OCI-LY7 (cell line): Measurements from ENCODE around the gene CCN6. TPM values are rescaled to one million over a fixed set of nuclear protein-coding genes. Genes with fewer than 3 reads are reported as not detected.

ENCODE experiments used
- BruUV-seq: library from RNA; stranded (reverse); fragments of 400-500 nt; replicated peaks from 2 replicates; lab custom pipeline; 2021; lab: Mats Ljungman, UMichigan
- CTCF ChIA-PET: fragments of 300-600 bp; sonication (Branson Sonifier 250); formaldehyde crosslinking; loops from one replicate; lab custom pipeline; 2022; ENCODE audit warnings: antibody characterized with exemption; ENCODE audit not compliant: unreplicated experiment; lab: Charles Lee
- POLR2A ChIA-PET: fragments of 300-600 bp; sonication (Branson Sonifier 250); formaldehyde crosslinking; loops from one replicate; lab custom pipeline; 2022; ENCODE audit warnings: antibody characterized with exemption; lab: Charles Lee
- DNase-seq: peaks from one replicate; pipeline ENCODE4 v3.0.0-alpha.2; 2015; ENCODE audit warnings: low spot score
- H2AFZ ChIP-seq: fragments of 200-600 bp; sonication (generic), shearing (Covaris generic); 2 replicates; pipeline ENCODE4 v1.6.1; 2014; ENCODE audit warnings: mild to moderate bottlenecking, antibody characterized with exemption, low read length, moderate library complexity
- H3K27ac ChIP-seq: fragments of 200-600 bp; sonication (generic); 2 replicates; pipeline ENCODE4 v1.5.1; 2014; ENCODE audit warnings: mixed run types, low read depth, mild to moderate bottlenecking, moderate library complexity, low read length, inconsistent platforms; ENCODE audit not compliant: poor library complexity, severe bottlenecking
- H3K36me3 ChIP-seq: fragments of 200-600 bp; sonication (generic); 2 replicates; pipeline ENCODE4 v1.6.1; 2014; ENCODE audit warnings: mild to moderate bottlenecking, antibody characterized with exemption, low read length, moderate library complexity, mixed read lengths; ENCODE audit not compliant: insufficient read depth
- H3K4me1 ChIP-seq: fragments of 200-600 bp; sonication (generic); 2 replicates; pipeline ENCODE4 v1.5.1; 2014; ENCODE audit warnings: mild to moderate bottlenecking, low read length; ENCODE audit not compliant: insufficient read depth, poor library complexity, severe bottlenecking
- H3K4me2 ChIP-seq: fragments of 200-600 bp; sonication (generic); 2 replicates; pipeline ENCODE4 v1.6.1; 2014; ENCODE audit warnings: mild to moderate bottlenecking, low read length
- H3K4me3 ChIP-seq: fragments of 200-600 bp; sonication (generic); 2 replicates; pipeline ENCODE4 v1.5.1; 2014; ENCODE audit warnings: mild to moderate bottlenecking, low read depth, low read length; ENCODE audit not compliant: poor library complexity, severe bottlenecking
- H3K79me2 ChIP-seq: fragments of 200-600 bp; sonication (generic); 2 replicates; pipeline ENCODE4 v1.6.1; 2016; ENCODE audit warnings: low read depth, mild to moderate bottlenecking, low read length, moderate library complexity, mixed read lengths; ENCODE audit not compliant: insufficient read depth
- H3K9me2 ChIP-seq: fragments of 200-600 bp; sonication (generic); 2 replicates; pipeline ENCODE4 v1.6.1; 2016; ENCODE audit warnings: mild to moderate bottlenecking, low read length, mixed read lengths; ENCODE audit not compliant: insufficient read depth
- H3K9me3 ChIP-seq: fragments of 200-600 bp; sonication (generic); 2 replicates; pipeline ENCODE4 v1.6.1; 2014; ENCODE audit warnings: mild to moderate bottlenecking, mixed run types, low read length, mixed read lengths
- H4K20me1 ChIP-seq: fragments of 200-600 bp; sonication (generic); 2 replicates; pipeline ENCODE4 v1.6.1; 2014; ENCODE audit warnings: mild to moderate bottlenecking, antibody characterized with exemption, low read length, moderate library complexity, mixed read lengths; ENCODE audit not compliant: insufficient read depth
- EZH2phosphoT487 ChIP-seq: fragments of 200-600 bp; sonication (generic); IDR thresholded peaks from 2 replicates; pipeline ENCODE4 v1.6.1; 2018; ENCODE audit warnings: low read depth, borderline replicate concordance, mild to moderate bottlenecking, mixed run types, antibody characterized with exemption, low read length, moderate library complexity, mixed read lengths
- intact Hi-C: fragments of 100-400 bp; cut with micrococcal nuclease; formaldehyde crosslinking; loops from one replicate; pipeline ENCODE4 v1.10.0; 2022; ENCODE audit not compliant: unreplicated experiment
- total RNA-seq, 2 experiments: library from RNA; depleted of rRNA in 1 of 2; stranded (reverse); fragments of >200 nt in 1 of 2; shearing (Covaris generic) in 1 of 2; gene quantifications; 2 replicates each; pipeline ENCODE4 v1.2.3, GENCODE V29; 2014 to 2022
- TF ChIP-seq, protein P1 (sequence below): fragments of 200-600 bp; sonication (generic); conservative IDR thresholded peaks from 2 replicates; pipeline ENCODE4 v1.5.1; 2014; ENCODE audit warnings: mild to moderate bottlenecking, antibody characterized with exemption, low read length, moderate library complexity, mixed read lengths

Gene CCN6
- total RNA-seq, 2 experiments from 2014 or later, result not detected

DNA sequence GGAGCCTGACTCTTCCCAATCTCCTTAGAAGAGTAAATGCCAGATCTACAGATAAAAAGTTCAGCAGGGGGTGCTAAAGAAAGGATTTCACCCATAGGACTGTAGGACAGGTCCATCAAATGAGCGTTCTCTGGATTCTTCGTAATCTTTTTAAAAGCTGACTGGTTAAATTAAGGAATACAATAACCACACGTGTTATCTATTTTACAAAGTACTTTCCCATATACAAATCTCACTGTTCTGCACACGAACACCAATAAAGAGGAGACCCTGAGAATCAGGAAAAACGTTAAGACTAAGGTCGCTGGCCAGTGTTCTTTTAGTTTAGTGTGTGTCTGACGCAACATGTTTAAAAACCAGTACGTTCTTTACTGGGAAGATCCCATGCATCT lies 32.8 kb downstream of the CCN6 start:
- Histone ChIP-seq H3K4me2 (peak overlapping the region; percentile 93), H2AFZ (peak overlapping the region; percentile 100), H3K4me1 (peaks cover 6% of the 10 kb centered on the region), H3K36me3 (peaks cover 30% of the 10 kb centered on the region), H4K20me1 (no peaks in the 10 kb centered on the region), H3K27ac (peak overlapping the region; percentile 49), H3K79me2 (peaks cover 7% of the 10 kb centered on the region; the same call in 1 of the 2 replicates), H3K9me3 (no peaks in the 10 kb centered on the region), H3K4me3 (peak overlapping the region; percentile 78), H3K9me2 (no peaks in the 10 kb centered on the region)
- intact Hi-C loops, result loop anchor here (1.0 kb wide), 1 partner anchor 77 kb away; no protein-coding TSS in a partner anchor
- no peak for TF ChIP-seq EZH2phosphoT487
- TF ChIP-seq, protein P1, sequence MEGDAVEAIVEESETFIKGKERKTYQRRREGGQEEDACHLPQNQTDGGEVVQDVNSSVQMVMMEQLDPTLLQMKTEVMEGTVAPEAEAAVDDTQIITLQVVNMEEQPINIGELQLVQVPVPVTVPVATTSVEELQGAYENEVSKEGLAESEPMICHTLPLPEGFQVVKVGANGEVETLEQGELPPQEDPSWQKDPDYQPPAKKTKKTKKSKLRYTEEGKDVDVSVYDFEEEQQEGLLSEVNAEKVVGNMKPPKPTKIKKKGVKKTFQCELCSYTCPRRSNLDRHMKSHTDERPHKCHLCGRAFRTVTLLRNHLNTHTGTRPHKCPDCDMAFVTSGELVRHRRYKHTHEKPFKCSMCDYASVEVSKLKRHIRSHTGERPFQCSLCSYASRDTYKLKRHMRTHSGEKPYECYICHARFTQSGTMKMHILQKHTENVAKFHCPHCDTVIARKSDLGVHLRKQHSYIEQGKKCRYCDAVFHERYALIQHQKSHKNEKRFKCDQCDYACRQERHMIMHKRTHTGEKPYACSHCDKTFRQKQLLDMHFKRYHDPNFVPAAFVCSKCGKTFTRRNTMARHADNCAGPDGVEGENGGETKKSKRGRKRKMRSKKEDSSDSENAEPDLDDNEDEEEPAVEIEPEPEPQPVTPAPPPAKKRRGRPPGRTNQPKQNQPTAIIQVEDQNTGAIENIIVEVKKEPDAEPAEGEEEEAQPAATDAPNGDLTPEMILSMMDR, result peak; percentile 70
- peak; percentile 50 for DNase-seq
- CTCF ChIA-PET, result interaction anchor here (1.3 to 1.5 kb wide), 2 partner anchors 10 to 45 kb away, joined by 4 to 5 read pairs; no protein-coding TSS in a partner anchor
- POLR2A ChIA-PET, result interaction anchor here (0.8 to 3.6 kb wide), 12 partner anchors 10 to 1864 kb away, joined by 3 to 32 read pairs (median 6); no protein-coding TSS in a partner anchor
- BruUV-seq, result TSS peak; percentile 73

DNA sequence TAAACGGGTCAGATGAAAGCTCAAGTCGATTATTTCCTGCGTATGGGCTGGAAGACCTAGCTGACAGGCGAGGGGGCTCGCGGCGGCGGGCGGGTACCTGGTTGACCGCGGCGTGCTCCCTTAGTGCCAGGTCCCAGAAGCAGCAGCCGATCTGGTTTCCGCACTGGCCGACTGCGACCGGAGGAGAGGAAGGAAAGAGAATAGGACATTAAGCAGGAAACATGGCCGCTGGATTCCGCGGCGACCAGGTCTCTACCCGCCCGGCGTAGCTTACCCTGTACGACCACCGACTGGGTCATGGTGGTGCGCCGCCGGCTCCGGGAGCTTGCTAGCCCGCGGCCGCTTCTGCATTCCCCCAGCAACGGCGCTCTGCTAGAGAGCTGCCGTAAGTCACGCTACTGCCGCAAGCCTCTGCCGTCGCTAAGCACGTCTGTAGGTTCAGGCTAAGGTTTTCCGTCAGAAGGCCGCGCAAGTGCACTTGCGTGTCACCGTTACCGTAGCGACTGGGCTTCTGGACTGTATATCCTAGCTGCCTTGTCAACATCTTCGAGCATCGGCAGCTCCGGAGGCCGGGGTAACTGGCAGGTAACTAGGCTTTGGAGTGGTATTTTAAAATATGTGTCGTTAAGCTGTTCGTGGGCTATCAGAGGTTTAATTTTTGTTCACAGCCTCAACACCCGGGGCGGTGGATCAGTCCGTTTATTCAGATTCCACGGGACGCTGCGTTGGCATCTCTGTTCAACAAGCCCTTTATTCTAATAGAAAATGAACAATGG lies 33.4 kb downstream of the CCN6 start, which contains the start of the genes FAM229B and TUBE1:
Gene FAM229B, plus strand, starts transcription at position 456 of the 776 bp plus-strand sequence. CDS start 11,693 bp downstream, outside the sequence.
Gene TUBE1, minus strand, starts transcription at position 347 of the 776 bp plus-strand sequence. Its CDS starts 48 bp downstream, at position 299.
- H3K4me1 ChIP-seq, result peaks cover 6% of the 10 kb centered on the region
- peak within 1 kb of the TSS; percentile 78 for H3K4me3 ChIP-seq
- POLR2A ChIA-PET, result interaction anchor here (0.6 to 3.6 kb wide), 12 partner anchors 9 to 1864 kb away, joined by 3 to 32 read pairs (median 5); no protein-coding TSS in a partner anchor
- H3K27ac ChIP-seq, result peak within 1 kb of the TSS; percentile 49
- H4K20me1 ChIP-seq, result no peaks in the 10 kb centered on the region
- H2AFZ ChIP-seq, result peak within 1 kb of the TSS; percentile 100
- CTCF ChIA-PET, result interaction anchor here (0.8 to 1.5 kb wide), 4 partner anchors 9 to 93 kb away, joined by 3 to 5 read pairs (median 4); no protein-coding TSS in a partner anchor
- H3K79me2 ChIP-seq, result peaks cover 7% of the 10 kb centered on the region; the same call in 1 of the 2 replicates
- H3K9me2 ChIP-seq, result no peaks in the 10 kb centered on the region
- H3K36me3 ChIP-seq, result peaks cover 25% of the 10 kb centered on the region
- peak; percentile 97 for DNase-seq
- H3K9me3 ChIP-seq, result no peaks in the 10 kb centered on the region
- intact Hi-C loops, result no loop called here
- TF ChIP-seq, protein P1, result no peak
- no peak for TF ChIP-seq EZH2phosphoT487
- BruUV-seq, result no TSS peak
- peak within 1 kb of the TSS; percentile 93 for H3K4me2 ChIP-seq
